Measurements from ENCODE around the gene TEN1.
"Not testable (repeated sequence)": the region's sequence is repeated elsewhere in the genome, so short reads cannot be mapped to it uniquely, and the experiment has no call there.

Gene TEN1

GRCh38 chr17:76034428-76035350 lies 55.6 kb downstream of the TEN1 start:
- no peak overlapping the region for H3K9ac ChIP-seq (ENCODE audit: low read length)
- H3K36me3 ChIP-seq (ENCODE audit: control insufficient read depth, insufficient read depth, low read length, severe bottlenecking), result peaks cover 19% of the 10 kb centered on the region
- H3K9me3 ChIP-seq (ENCODE audit: control insufficient read depth, low read length), result no peaks in the 10 kb centered on the region
- H3K4me3 ChIP-seq (ENCODE audit: low read length), result no peak overlapping the region
- H3K27me3 ChIP-seq (replicated peaks; ENCODE audit: control insufficient read depth, insufficient read depth, low read length), result peaks cover 3% of the 10 kb centered on the region
- DNase-seq (ENCODE audit: low read depth), result no peak
- H3K4me1 ChIP-seq (ENCODE audit: control insufficient read depth, insufficient read depth, low read length), result no peaks in the 10 kb centered on the region

GRCh38 chr17:76036497-76037261 lies 57.6 kb downstream of the TEN1 start:
- no peaks in the 10 kb centered on the region for H3K4me1 ChIP-seq (ENCODE audit: control insufficient read depth, insufficient read depth, low read length)
- peaks cover 3% of the 10 kb centered on the region for H3K27me3 ChIP-seq (replicated peaks; ENCODE audit: control insufficient read depth, insufficient read depth, low read length)
- H3K9ac ChIP-seq (ENCODE audit: low read length), result no peak overlapping the region
- H3K9me3 ChIP-seq (ENCODE audit: control insufficient read depth, low read length), result no peaks in the 10 kb centered on the region
- DNase-seq (ENCODE audit: low read depth), result no peak
- H3K4me3 ChIP-seq (ENCODE audit: low read length), result no peak overlapping the region
- H3K36me3 ChIP-seq (ENCODE audit: control insufficient read depth, insufficient read depth, low read length, severe bottlenecking), result peaks cover 39% of the 10 kb centered on the region

DNA sequence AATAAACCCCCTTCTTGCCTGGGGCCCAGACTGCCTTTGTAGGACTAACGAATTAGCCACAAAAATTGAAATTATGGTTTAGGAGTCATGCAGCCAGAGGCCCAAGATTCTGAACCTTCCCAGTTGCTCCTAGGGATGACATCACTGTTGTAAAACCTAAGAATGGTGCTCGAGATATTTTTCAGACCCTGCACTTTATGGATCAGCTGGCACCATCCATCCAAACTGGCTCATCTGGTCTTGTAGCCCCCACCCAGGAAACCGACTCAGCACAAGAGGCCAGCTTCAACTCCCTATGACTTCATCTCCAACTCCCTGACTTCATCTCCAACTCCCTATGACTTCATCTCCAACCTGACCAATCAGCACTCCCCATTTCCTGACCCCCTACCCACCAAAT lies 59.0 kb downstream of the TEN1 start:
- H3K9me3 ChIP-seq (ENCODE audit: control insufficient read depth, low read length), result no peaks in the 10 kb centered on the region
- H3K4me3 ChIP-seq (ENCODE audit: low read length), result no peak overlapping the region
- H3K36me3 ChIP-seq (ENCODE audit: control insufficient read depth, insufficient read depth, low read length, severe bottlenecking), result peaks cover 52% of the 10 kb centered on the region
- no peak for DNase-seq (ENCODE audit: low read depth)
- no peaks in the 10 kb centered on the region for H3K4me1 ChIP-seq (ENCODE audit: control insufficient read depth, insufficient read depth, low read length)
- peaks cover 2% of the 10 kb centered on the region for H3K27me3 ChIP-seq (replicated peaks; ENCODE audit: control insufficient read depth, insufficient read depth, low read length)
- no peak overlapping the region for H3K9ac ChIP-seq (ENCODE audit: low read length)

DNA sequence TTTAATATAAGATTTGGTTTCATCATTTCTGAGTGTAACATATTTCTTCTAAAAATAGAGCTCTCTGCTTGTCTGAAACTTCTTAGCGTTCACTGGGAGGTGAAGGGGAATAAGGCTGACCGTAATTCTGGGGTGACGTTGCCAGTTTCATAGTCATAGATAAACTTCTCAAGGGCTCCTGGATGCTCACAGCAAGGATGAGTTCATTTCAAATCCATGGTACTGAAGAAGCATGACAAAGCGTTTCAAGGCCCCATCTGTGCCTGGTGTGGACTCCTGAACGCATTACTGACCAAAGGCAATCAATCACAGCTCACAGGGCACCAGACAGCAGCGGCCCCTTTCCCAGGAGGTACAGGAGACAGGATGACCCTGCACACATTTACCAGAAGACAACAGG lies 60.1 kb downstream of the TEN1 start:
- no peak overlapping the region for H3K9ac ChIP-seq (ENCODE audit: low read length)
- H3K36me3 ChIP-seq (ENCODE audit: control insufficient read depth, insufficient read depth, low read length, severe bottlenecking), result peaks cover 62% of the 10 kb centered on the region

GRCh38 chr17:76040376-76040775 lies 61.3 kb downstream of the TEN1 start:
- Histone ChIP-seq H3K4me3 (ENCODE audit: low read length) (no peak overlapping the region), H3K36me3 (ENCODE audit: control insufficient read depth, insufficient read depth, low read length, severe bottlenecking) (peaks cover 75% of the 10 kb centered on the region), H3K9me3 (ENCODE audit: control insufficient read depth, low read length) (no peaks in the 10 kb centered on the region), H3K9ac (ENCODE audit: low read length) (no peak overlapping the region), H3K4me1 (ENCODE audit: control insufficient read depth, insufficient read depth, low read length) (no peaks in the 10 kb centered on the region), H3K27me3 (replicated peaks; ENCODE audit: control insufficient read depth, insufficient read depth, low read length) (no peaks in the 10 kb centered on the region)
- DNase-seq (ENCODE audit: low read depth), result no peak

More for the DNA sequence above, 60.1 kb downstream of the TEN1 start:
- DNase-seq (ENCODE audit: low read depth), result no peak
- H3K4me1 ChIP-seq (ENCODE audit: control insufficient read depth, insufficient read depth, low read length), result no peaks in the 10 kb centered on the region
- H3K4me3 ChIP-seq (ENCODE audit: low read length), result no peak overlapping the region
- H3K9me3 ChIP-seq (ENCODE audit: control insufficient read depth, low read length), result no peaks in the 10 kb centered on the region
- H3K27me3 ChIP-seq (replicated peaks; ENCODE audit: control insufficient read depth, insufficient read depth, low read length), result no peaks in the 10 kb centered on the region

DNA sequence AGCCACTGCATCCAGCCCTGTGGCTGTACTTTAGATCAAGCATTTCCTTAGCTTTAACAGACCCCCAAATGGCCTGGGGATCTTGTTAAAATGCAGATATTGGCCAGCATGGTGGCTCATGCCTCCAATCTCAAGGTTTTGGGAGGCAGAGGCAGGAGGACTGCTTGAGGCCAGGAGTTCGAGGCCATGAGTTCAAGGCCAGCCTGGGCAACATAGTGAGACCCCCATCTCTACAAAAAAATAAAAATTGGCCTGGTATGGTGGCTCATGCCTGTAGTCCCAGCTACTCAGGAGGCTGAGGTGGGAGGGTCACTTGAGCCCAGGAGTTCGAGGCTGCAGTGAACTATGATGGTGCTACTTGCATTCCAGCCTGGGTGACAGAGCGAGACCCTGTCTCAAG lies 63.8 kb downstream of the TEN1 start:
- not testable (repeated sequence) for H3K9ac ChIP-seq (ENCODE audit: low read length); DNase-seq (ENCODE audit: low read depth); H3K27me3 ChIP-seq (replicated peaks; ENCODE audit: control insufficient read depth, insufficient read depth, low read length); H3K9me3 ChIP-seq (ENCODE audit: control insufficient read depth, low read length); H3K4me3 ChIP-seq (ENCODE audit: low read length); H3K4me1 ChIP-seq (ENCODE audit: control insufficient read depth, insufficient read depth, low read length)
- peaks cover 98% of the 10 kb centered on the region for H3K36me3 ChIP-seq (ENCODE audit: control insufficient read depth, insufficient read depth, low read length, severe bottlenecking)

DNA sequence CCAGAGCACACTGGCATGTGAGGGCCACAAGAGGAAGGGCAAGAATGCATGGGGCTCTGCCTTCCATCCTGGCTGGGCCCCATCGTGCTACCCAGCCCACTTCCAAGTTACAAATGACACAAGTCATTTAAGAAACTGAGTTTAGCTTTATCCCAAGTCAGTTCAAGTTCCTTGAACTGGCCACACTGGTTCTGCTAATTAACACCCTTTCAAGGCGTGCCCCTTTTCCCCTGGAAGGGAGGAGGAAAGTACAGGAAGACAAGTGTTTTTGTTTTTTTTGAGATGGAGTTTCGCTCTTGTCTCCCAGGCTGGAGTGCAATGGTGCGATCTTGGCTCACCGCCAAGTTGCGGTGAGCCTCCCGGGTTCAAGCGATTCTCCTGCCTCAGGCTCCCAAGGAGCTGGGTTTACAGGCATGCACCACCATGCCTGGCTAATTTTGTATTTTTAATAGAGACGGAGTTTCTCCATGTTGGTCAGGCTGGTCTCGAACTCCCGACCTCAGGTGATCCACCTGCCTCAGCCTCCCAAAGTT lies 65.5 kb downstream of the TEN1 start:
- not testable (repeated sequence) for H3K27me3 ChIP-seq (replicated peaks; ENCODE audit: control insufficient read depth, insufficient read depth, low read length); H3K9ac ChIP-seq (ENCODE audit: low read length); H3K9me3 ChIP-seq (ENCODE audit: control insufficient read depth, low read length); H3K4me1 ChIP-seq (ENCODE audit: control insufficient read depth, insufficient read depth, low read length); DNase-seq (ENCODE audit: low read depth); H3K4me3 ChIP-seq (ENCODE audit: low read length)
- peaks cover 98% of the 10 kb centered on the region for H3K36me3 ChIP-seq (ENCODE audit: control insufficient read depth, insufficient read depth, low read length, severe bottlenecking)

GRCh38 chr17:76046064-76046463 lies 67.0 kb downstream of the TEN1 start:
- peaks cover 98% of the 10 kb centered on the region for H3K36me3 ChIP-seq (ENCODE audit: control insufficient read depth, insufficient read depth, low read length, severe bottlenecking)
- no peaks in the 10 kb centered on the region for H3K27me3 ChIP-seq (replicated peaks; ENCODE audit: control insufficient read depth, insufficient read depth, low read length)
- no peaks in the 10 kb centered on the region for H3K9me3 ChIP-seq (ENCODE audit: control insufficient read depth, low read length)
- DNase-seq (ENCODE audit: low read depth), result no peak
- H3K9ac ChIP-seq (ENCODE audit: low read length), result no peak overlapping the region
- peaks cover 4% of the 10 kb centered on the region for H3K4me1 ChIP-seq (ENCODE audit: control insufficient read depth, insufficient read depth, low read length)
- H3K4me3 ChIP-seq (ENCODE audit: low read length), result no peak overlapping the region

GRCh38 chr17:76048025-76048605 lies 69.1 kb downstream of the TEN1 start:
- Histone ChIP-seq H3K36me3 (ENCODE audit: control insufficient read depth, insufficient read depth, low read length, severe bottlenecking) (peaks cover 84% of the 10 kb centered on the region), H3K9me3 (ENCODE audit: control insufficient read depth, low read length) (no peaks in the 10 kb centered on the region), H3K4me1 (ENCODE audit: control insufficient read depth, insufficient read depth, low read length) (peaks cover 4% of the 10 kb centered on the region), H3K27me3 (replicated peaks; ENCODE audit: control insufficient read depth, insufficient read depth, low read length) (no peaks in the 10 kb centered on the region), H3K4me3 (ENCODE audit: low read length) (no peak overlapping the region), H3K9ac (ENCODE audit: low read length) (no peak overlapping the region)
- DNase-seq (ENCODE audit: low read depth), result no peak

GRCh38 chr17:76048711-76049110 lies 69.7 kb downstream of the TEN1 start:
- H3K4me3 ChIP-seq (ENCODE audit: low read length), result no peak overlapping the region
- no peaks in the 10 kb centered on the region for H3K9me3 ChIP-seq (ENCODE audit: control insufficient read depth, low read length)
- DNase-seq (ENCODE audit: low read depth), result no peak
- H3K9ac ChIP-seq (ENCODE audit: low read length), result no peak overlapping the region
- peaks cover 5% of the 10 kb centered on the region for H3K4me1 ChIP-seq (ENCODE audit: control insufficient read depth, insufficient read depth, low read length)
- no peaks in the 10 kb centered on the region for H3K27me3 ChIP-seq (replicated peaks; ENCODE audit: control insufficient read depth, insufficient read depth, low read length)
- peaks cover 80% of the 10 kb centered on the region for H3K36me3 ChIP-seq (ENCODE audit: control insufficient read depth, insufficient read depth, low read length, severe bottlenecking)

DNA sequence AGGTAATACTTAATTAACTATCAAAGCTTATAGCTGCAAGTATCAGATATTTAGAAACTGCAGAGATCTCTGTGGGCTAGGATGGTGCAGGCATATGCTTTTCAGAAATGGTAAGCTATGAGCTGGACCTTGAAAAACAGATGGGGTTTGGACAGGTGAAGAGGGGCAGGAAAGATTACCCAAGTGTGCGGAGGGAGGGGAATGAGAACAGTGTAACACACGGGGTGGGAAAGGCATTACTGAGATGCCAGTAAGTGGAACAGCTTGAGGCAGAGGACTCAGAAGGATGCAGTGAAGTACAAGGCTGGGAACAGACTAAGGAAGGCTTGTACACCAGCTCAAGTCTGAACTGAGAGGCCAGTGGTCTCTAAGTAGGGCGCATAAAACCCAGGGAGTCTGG lies 70.2 kb downstream of the TEN1 start:
- H3K9ac ChIP-seq (ENCODE audit: low read length), result no peak overlapping the region
- no peak overlapping the region for H3K4me3 ChIP-seq (ENCODE audit: low read length)
- no peaks in the 10 kb centered on the region for H3K9me3 ChIP-seq (ENCODE audit: control insufficient read depth, low read length)
- peaks cover 80% of the 10 kb centered on the region for H3K36me3 ChIP-seq (ENCODE audit: control insufficient read depth, insufficient read depth, low read length, severe bottlenecking)
- peaks cover 9% of the 10 kb centered on the region for H3K4me1 ChIP-seq (ENCODE audit: control insufficient read depth, insufficient read depth, low read length)
- no peak for DNase-seq (ENCODE audit: low read depth)
- no peaks in the 10 kb centered on the region for H3K27me3 ChIP-seq (replicated peaks; ENCODE audit: control insufficient read depth, insufficient read depth, low read length)

Data from adipocyte (in vitro differentiated cells).